ENCODE measurements around the gene NIN.

The NIN gene

GRCh38 chr14:50676814-50677516 is 154.0 kb downstream of the NIN start:
- peak overlapping the region in 5 of 7 experiments; percentile 13 to 56 (median 42) for H3K4me3 ChIP-seq (ENCODE audit: control insufficient read depth in 1 of 7, extremely low read depth in 1 of 7, insufficient read depth in 4 of 7, low read depth in 2 of 7, low read length in 6 of 7)

GRCh38 chr14:50675597-50675996 is 155.4 kb downstream of the NIN start:
- Histone ChIP-seq H3K27me3 (replicated peaks in 2 of 5; ENCODE audit: control insufficient read depth in 4 of 5, insufficient read depth in 5 of 5, low read length in 4 of 5) (no peaks in the 10 kb centered on the region), H3K27ac (ENCODE audit: insufficient read depth in 1 of 2, low read depth in 1 of 2, low read length in 2 of 2, poor library complexity in 1 of 2, severe bottlenecking in 2 of 2) (no peak overlapping the region), H3K4me3 (ENCODE audit: control insufficient read depth in 1 of 7, extremely low read depth in 1 of 7, insufficient read depth in 4 of 7, low read depth in 2 of 7, low read length in 6 of 7) (no peak overlapping the region), H3K36me3 (ENCODE audit: control insufficient read depth in 4 of 4, insufficient read depth in 4 of 4, low read length in 3 of 4) (no peaks in the 10 kb centered on the region), H3K4me1 (ENCODE audit: control extremely low read depth in 1 of 4, control insufficient read depth in 4 of 4, insufficient read depth in 4 of 4, low read length in 3 of 4) (peaks cover 8 to 27% (median 16%) of the 10 kb centered on the region in 4 experiments), H3K9me3 (ENCODE audit: control extremely low read depth in 1 of 5, control insufficient read depth in 4 of 5, insufficient read depth in 2 of 5, low read depth in 1 of 5, low read length in 4 of 5) (peaks cover 0 to under 1% (median 0%) of the 10 kb centered on the region in 5 experiments)
- DNase-seq, result no peak
- ChIA-PET CTCF (interaction anchor here (1.1 to 1.2 kb wide), 2 partner anchors 9 to 77 kb away, joined by 3 read pairs; no protein-coding TSS in a partner anchor), POLR2A (no interaction called here)
- WGBS (ENCODE audit: insufficient coverage), result 100% methylated on average over 2 of the region's 2 CpGs

More at GRCh38 chr14:50676814-50677516, 154.0 kb downstream of the NIN start:
- POLR2A ChIA-PET, result no interaction called here
- peaks cover 0 to 1% (median 0%) of the 10 kb centered on the region in 5 experiments for H3K9me3 ChIP-seq (ENCODE audit: control extremely low read depth in 1 of 5, control insufficient read depth in 4 of 5, insufficient read depth in 2 of 5, low read depth in 1 of 5, low read length in 4 of 5)
- no peaks in the 10 kb centered on the region for H3K36me3 ChIP-seq (ENCODE audit: control insufficient read depth in 4 of 4, insufficient read depth in 4 of 4, low read length in 3 of 4)
- DNase-seq, result peak in 1 of 3 donors; percentile 17
- H3K27ac ChIP-seq (ENCODE audit: insufficient read depth in 1 of 2, low read depth in 1 of 2, low read length in 2 of 2, poor library complexity in 1 of 2, severe bottlenecking in 2 of 2), result peak overlapping the region in 1 of 2 experiments; percentile 5
- H3K4me1 ChIP-seq (ENCODE audit: control extremely low read depth in 1 of 4, control insufficient read depth in 4 of 4, insufficient read depth in 4 of 4, low read length in 3 of 4), result peaks cover 8 to 27% (median 16%) of the 10 kb centered on the region in 4 experiments
- CTCF ChIA-PET, result interaction anchor here (1.4 to 2.4 kb wide), 3 partner anchors 11 to 57 kb away, joined by 4 to 11 read pairs (median 8); no protein-coding TSS in a partner anchor
- 45% methylated on average over 6 of the region's 7 CpGs for WGBS (ENCODE audit: insufficient coverage)
- H3K27me3 ChIP-seq (replicated peaks in 2 of 5; ENCODE audit: control insufficient read depth in 4 of 5, insufficient read depth in 5 of 5, low read length in 4 of 5), result no peaks in the 10 kb centered on the region

- Histone ChIP-seq H3K9me3 (ENCODE audit: control extremely low read depth in 1 of 5, control insufficient read depth in 4 of 5, insufficient read depth in 2 of 5, low read depth in 1 of 5, low read length in 4 of 5) (no peaks in the 10 kb centered on the region), H3K4me1 (ENCODE audit: control extremely low read depth in 1 of 4, control insufficient read depth in 4 of 4, insufficient read depth in 4 of 4, low read length in 3 of 4) (peaks cover 2 to 30% (median 17%) of the 10 kb centered on the region in 4 experiments), H3K36me3 (ENCODE audit: control insufficient read depth in 4 of 4, insufficient read depth in 4 of 4, low read length in 3 of 4) (no peaks in the 10 kb centered on the region), H3K27ac (ENCODE audit: insufficient read depth in 1 of 2, low read depth in 1 of 2, low read length in 2 of 2, poor library complexity in 1 of 2, severe bottlenecking in 2 of 2) (no peak overlapping the region), H3K27me3 (replicated peaks in 2 of 5; ENCODE audit: control insufficient read depth in 4 of 5, insufficient read depth in 5 of 5, low read length in 4 of 5) (no peaks in the 10 kb centered on the region), H3K4me3 (ENCODE audit: control insufficient read depth in 1 of 7, extremely low read depth in 1 of 7, insufficient read depth in 4 of 7, low read depth in 2 of 7, low read length in 6 of 7) (no peak overlapping the region)
- 94% methylated on average over 4 of the region's 6 CpGs for WGBS (ENCODE audit: insufficient coverage)
- no peak for DNase-seq
- ChIA-PET CTCF (no interaction called here), POLR2A (no interaction called here)
Observed at GRCh38 chr14:50670866-50671256, 160.1 kb downstream of the NIN start.

- no peak overlapping the region for H3K27ac ChIP-seq (ENCODE audit: insufficient read depth in 1 of 2, low read depth in 1 of 2, low read length in 2 of 2, poor library complexity in 1 of 2, severe bottlenecking in 2 of 2)
- H3K9me3 ChIP-seq (ENCODE audit: control extremely low read depth in 1 of 5, control insufficient read depth in 4 of 5, insufficient read depth in 2 of 5, low read depth in 1 of 5, low read length in 4 of 5), result no peaks in the 10 kb centered on the region
- 97% methylated on average over 9 of the region's 10 CpGs for WGBS (ENCODE audit: insufficient coverage)
- no peak overlapping the region for H3K4me3 ChIP-seq (ENCODE audit: control insufficient read depth in 1 of 7, extremely low read depth in 1 of 7, insufficient read depth in 4 of 7, low read depth in 2 of 7, low read length in 6 of 7)
- POLR2A ChIA-PET, result interaction anchor here (0.6 kb wide), 1 partner anchor 551 kb away, joined by 3 read pairs; no protein-coding TSS in a partner anchor
- no peak for DNase-seq
- CTCF ChIA-PET, result no interaction called here
- H3K27me3 ChIP-seq (replicated peaks in 2 of 5; ENCODE audit: control insufficient read depth in 4 of 5, insufficient read depth in 5 of 5, low read length in 4 of 5), result no peaks in the 10 kb centered on the region
- H3K36me3 ChIP-seq (ENCODE audit: control insufficient read depth in 4 of 4, insufficient read depth in 4 of 4, low read length in 3 of 4), result no peaks in the 10 kb centered on the region
- H3K4me1 ChIP-seq (ENCODE audit: control extremely low read depth in 1 of 4, control insufficient read depth in 4 of 4, insufficient read depth in 4 of 4, low read length in 3 of 4), result peaks cover 2 to 30% (median 20%) of the 10 kb centered on the region in 4 experiments
Observed at GRCh38 chr14:50670196-50670865, 160.6 kb downstream of the NIN start.

All from common myeloid progenitor, CD34-positive (primary cell).